ENCODE data around the gene NFKBIL1. TPM values are rescaled to one million over a fixed set of nuclear protein-coding genes. Genes with fewer than 3 reads are reported as not detected.
A peak's percentile ranks its signal among the peaks of the same experiment; 100 is the strongest.

Gene NFKBIL1
- total and polyA plus RNA-seq, 9 of the 15 experiments (the other 6 are each of a cell fraction or from before 2014, with no cell fraction given): 0.49 to 33.1 (median 7.6) TPM

DNA sequence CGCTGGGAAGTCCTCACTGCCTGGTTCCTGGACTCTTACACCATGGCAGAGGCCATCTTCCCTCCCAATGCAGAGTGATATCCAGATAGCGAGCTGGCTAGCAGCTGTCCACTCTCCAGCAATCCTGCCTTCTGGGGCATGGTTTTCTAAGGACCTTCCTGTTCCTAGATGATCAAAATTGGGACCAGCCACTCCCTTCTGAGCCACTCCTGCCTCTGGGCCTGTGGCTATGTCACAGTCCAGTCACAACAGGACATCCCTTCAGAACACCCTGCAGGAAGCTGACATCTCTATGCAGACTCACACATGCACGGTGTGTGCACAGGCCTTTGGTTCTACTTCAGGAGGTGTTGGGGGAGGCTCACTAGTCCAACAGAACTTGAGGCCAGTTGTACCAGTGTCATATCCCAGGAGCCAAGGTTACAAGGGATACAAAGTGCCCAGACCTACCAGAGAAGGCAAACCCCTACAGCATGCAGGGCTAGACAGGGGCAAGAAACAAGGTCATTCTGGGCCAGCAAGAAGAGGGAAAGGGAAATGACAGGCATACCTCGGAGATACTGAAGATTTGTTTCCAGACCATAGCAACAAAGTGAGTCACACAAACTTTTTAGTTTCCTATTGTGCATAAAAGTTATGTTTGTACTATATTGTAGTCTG is 21.3 kb upstream of the NFKBIL1 start (continued):
- TF ChIP-seq MECOM (CRISPR knock-in tag; IDR thresholded peaks at IDR 0.05) (no peak), SMARCA5 (IDR thresholded peaks at IDR 0.05) (0 out of 2 replicates have a peak, but pooled peaks have one; percentile 19), MCM7 (IDR thresholded peaks at IDR 0.05) (no peak), ATF1 (CRISPR knock-in tag; IDR thresholded peaks at IDR 0.05) (no peak), ATF1 (tag; IDR thresholded peaks at IDR 0.05) (0 out of 2 replicates have a peak, but pooled peaks have one; percentile 10), ZSCAN32 (CRISPR knock-in tag; IDR thresholded peaks at IDR 0.05) (no peak), SAFB (IDR thresholded peaks at IDR 0.05; ENCODE audit: borderline replicate concordance, low read depth, low read length) (no peak), ZNF449 (CRISPR knock-in tag; IDR thresholded peaks at IDR 0.05) (no peak), CCNT2 (IDR thresholded peaks at IDR 0.05; ENCODE audit: borderline replicate concordance, extremely low read depth, insufficient read length, low read depth, low read length) (no peak), HMG20B (CRISPR knock-in tag; IDR thresholded peaks at IDR 0.05) (no peak), ZNF274 (IDR thresholded peaks at IDR 0.05; ENCODE audit: borderline replicate concordance, low read depth, low read length) (no peak), ERF (CRISPR knock-in tag; IDR thresholded peaks at IDR 0.05) (no peak)
- TF ChIP-seq, protein P1, sequence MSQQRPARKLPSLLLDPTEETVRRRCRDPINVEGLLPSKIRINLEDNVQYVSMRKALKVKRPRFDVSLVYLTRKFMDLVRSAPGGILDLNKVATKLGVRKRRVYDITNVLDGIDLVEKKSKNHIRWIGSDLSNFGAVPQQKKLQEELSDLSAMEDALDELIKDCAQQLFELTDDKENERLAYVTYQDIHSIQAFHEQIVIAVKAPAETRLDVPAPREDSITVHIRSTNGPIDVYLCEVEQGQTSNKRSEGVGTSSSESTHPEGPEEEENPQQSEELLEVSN (IDR thresholded peaks at IDR 0.05; ENCODE audit: borderline replicate concordance in 1 of 2, extremely low read depth in 1 of 2, insufficient read depth in 1 of 2, insufficient read length in 1 of 2, low read depth in 1 of 2, low read length in 1 of 2, poor library complexity in 1 of 2, severe bottlenecking in 1 of 2): no peak
- TF ChIP-seq, protein P2, sequence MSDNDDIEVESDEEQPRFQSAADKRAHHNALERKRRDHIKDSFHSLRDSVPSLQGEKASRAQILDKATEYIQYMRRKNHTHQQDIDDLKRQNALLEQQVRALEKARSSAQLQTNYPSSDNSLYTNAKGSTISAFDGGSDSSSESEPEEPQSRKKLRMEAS (CRISPR knock-in tag; IDR thresholded peaks at IDR 0.05): peak; percentile 68
